ENCODE data around the gene LAG3.

Gene LAG3

GRCh38 chr12:6787309-6787708 is 15.0 kb downstream of the LAG3 start:
- no peak for DNase-seq (ENCODE audit: low read depth, low spot score)
- H3K4me3 ChIP-seq (ENCODE audit: low read depth, low read length) = no peak overlapping the region
- in situ Hi-C loops (cut with HindIII; ENCODE audit: low sequenced_read_pairs) = no loop called here
- TF ChIP-seq CTCF (IDR thresholded peaks at IDR 0.05; ENCODE audit: low read depth, low read length) = no peak

- TF ChIP-seq CTCF (IDR thresholded peaks at IDR 0.05; ENCODE audit: low read depth, low read length) = no peak
- H3K4me3 ChIP-seq (ENCODE audit: low read depth, low read length) = no peak within 1 kb of the TSS
- DNase-seq (ENCODE audit: low read depth, low spot score) = no peak
- in situ Hi-C loops (cut with HindIII; ENCODE audit: low sequenced_read_pairs) = no loop called here
These were observed 16.9 kb downstream of the LAG3 start, which contains the start of gene CD4 for GRCh38 chr12:6788972-6789924. Gene CD4 (plus strand): TSS chr12:6789528. CDS start chr12:6800139, 10,611 bp downstream.

- TF ChIP-seq CTCF (IDR thresholded peaks at IDR 0.05; ENCODE audit: low read depth, low read length) = no peak
- DNase-seq (ENCODE audit: low read depth, low spot score) = no peak
- in situ Hi-C loops (cut with HindIII; ENCODE audit: low sequenced_read_pairs) = no loop called here
- H3K4me3 ChIP-seq (ENCODE audit: low read depth, low read length) = no peak overlapping the region
These were observed 18.3 kb downstream of the LAG3 start for GRCh38 chr12:6790496-6791150.

GRCh38 chr12:6791931-6792520 is 19.7 kb downstream of the LAG3 start:
- in situ Hi-C loops (cut with HindIII; ENCODE audit: low sequenced_read_pairs) = no loop called here
- H3K4me3 ChIP-seq (ENCODE audit: low read depth, low read length) = no peak overlapping the region
- no peak for DNase-seq (ENCODE audit: low read depth, low spot score)
- no peak for TF ChIP-seq CTCF (IDR thresholded peaks at IDR 0.05; ENCODE audit: low read depth, low read length)

- peak; percentile 9 for DNase-seq (ENCODE audit: low read depth, low spot score)
These were observed 20.3 kb downstream of the LAG3 start for GRCh38 chr12:6792522-6793201.

More at GRCh38 chr12:6792522-6793201, 20.3 kb downstream of the LAG3 start:
- TF ChIP-seq CTCF (IDR thresholded peaks at IDR 0.05; ENCODE audit: low read depth, low read length) = no peak
- in situ Hi-C loops (cut with HindIII; ENCODE audit: low sequenced_read_pairs) = no loop called here
- no peak overlapping the region for H3K4me3 ChIP-seq (ENCODE audit: low read depth, low read length)

Measured in astrocyte of the spinal cord (primary cell).